Measurements from ENCODE around the gene ZSWIM3.

The ZSWIM3 gene

GRCh38 chr20:45910670-45911485, 53.5 kb downstream of the ZSWIM3 start:
- DNase-seq: peak; percentile 91

- no peak for DNase-seq
Observed at GRCh38 chr20:45911486-45912343, 54.3 kb downstream of the ZSWIM3 start, which contains the start of gene PLTP. TSS of gene PLTP (minus strand) at chr20:45912155. CDS start at chr20:45911452, 703 bp downstream.

- no peak for DNase-seq
Observed at GRCh38 chr20:45912344-45912682, 54.9 kb downstream of the ZSWIM3 start.

GRCh38 chr20:45913116-45913515, 55.7 kb downstream of the ZSWIM3 start:
- no peak for DNase-seq

- DNase-seq: no peak
Observed at GRCh38 chr20:45917790-45918141, 60.4 kb downstream of the ZSWIM3 start.

GRCh38 chr20:45918182-45918737, 60.8 kb downstream of the ZSWIM3 start:
- DNase-seq: no peak

- DNase-seq: no peak
Observed at GRCh38 chr20:45918779-45919537, 61.5 kb downstream of the ZSWIM3 start.

GRCh38 chr20:45919542-45920399, 62.4 kb downstream of the ZSWIM3 start:
- no peak for DNase-seq

GRCh38 chr20:45920462-45921336, 63.3 kb downstream of the ZSWIM3 start:
- DNase-seq: no peak

GRCh38 chr20:45921337-45922189, 64.1 kb downstream of the ZSWIM3 start:
- no peak for DNase-seq

- DNase-seq: no peak
Observed at GRCh38 chr20:45924391-45925261, 67.2 kb downstream of the ZSWIM3 start.

GRCh38 chr20:45925821-45926506, 68.5 kb downstream of the ZSWIM3 start:
- DNase-seq: no peak

GRCh38 chr20:45926731-45927070, 69.3 kb downstream of the ZSWIM3 start:
- no peak for DNase-seq

- DNase-seq: no peak
Observed at GRCh38 chr20:45927071-45927878, 69.9 kb downstream of the ZSWIM3 start.
